ENCODE measurements around the gene LXN.

- TF ChIP-seq POLR2A (IDR thresholded peaks at IDR 0.05; ENCODE audit: low read length) (peak; percentile 66), GATA1 (IDR thresholded peaks at IDR 0.05; ENCODE audit: low read depth, low read length) (no peak)
Measured at GRCh38 chr3:158663832-158664231, 8.6 kb downstream of the LXN start.
